Pancreas (tissue), 10 donors: Measurements from ENCODE around the gene FMN2. TPM values are rescaled to one million over a fixed set of nuclear protein-coding genes. Genes with fewer than 3 reads are reported as not detected.
"Not testable (repeated sequence)": the region's sequence is repeated elsewhere in the genome, so short reads cannot be mapped to it uniquely, and the experiment has no call there.

Source experiments
- ATAC-seq, 4 donors: fragments of 200-7000 bp; cut with Tn5 transposase; one replicate each; pipeline versions ENCODE4 v1.8.0 to v1.9.1; 2020; ENCODE audit warnings: mild to moderate bottlenecking in 4 of 4, moderate library complexity in 4 of 4
- DNase-seq, 6 donors: peaks; one replicate each; pipeline ENCODE4 v3.0.0-alpha.2; 2020
- FAIRE-seq: peaks from 2 replicates; lab custom pipeline; 2012; peaks lifted over from hg19 to GRCh38; lab: Jason Lieb, UNC
- H3K27ac ChIP-seq, 4 donors: fragments of 200-600 bp; sonication (generic); 1 replicate in 3 of 4; 2 replicates in 1 of 4; pipeline versions ENCODE4 v1.5.0 to v1.8.0; 2020
- H3K27me3 ChIP-seq, 4 donors: fragments of 200-600 bp; one replicate each; pipeline ENCODE4 v1.8.0; 2021
- H3K36me3 ChIP-seq, 3 donors: fragments of 200-600 bp; sonication (generic) in 1 of 3; one replicate each; pipeline versions ENCODE4 v1.5.0 to v1.8.0; 2020 to 2021
- H3K4me1 ChIP-seq, 3 donors: fragments of 200-600 bp; one replicate each; pipeline ENCODE4 v1.8.0; 2021
- H3K4me3 ChIP-seq, 4 donors: fragments of 200-600 bp; sonication (generic) in 2 of 4; one replicate each; pipeline versions ENCODE4 v1.5.0 to v1.8.0; 2020 to 2021
- H3K9me3 ChIP-seq, 4 donors: fragments of 200-600 bp; one replicate each; pipeline ENCODE4 v1.8.0; 2021
- CTCF ChIP-seq, 4 donors: fragments of 200-600 bp; sonication (generic) in 3 of 4; IDR thresholded peaks; one replicate each; pipeline versions ENCODE4 v1.5.0 to v1.8.0; 2021; ENCODE audit warnings: antibody characterized with exemption in 4 of 4
- WGBS, 2 donors: extraction: QIAGEN DNeasy Blood & Tissue Kit; methylation state at CpG; one replicate each; pipeline ENCODE4 v1.1.7; 2013; 5-methylcytosine and 5-hydroxymethylcytosine counted together
- intact Hi-C, 3 donors: fragments of 100-400 bp; cut with DNase I; formaldehyde crosslinking; loops; one replicate each; pipeline versions ENCODE4 v1.11.1 to v1.14.2; 2022
- polyA plus RNA-seq, 2 donors: library from polyadenylated mRNA; stranded (reverse); fragments of 200-250 nt; gene quantifications; one replicate each; pipeline ENCODE4 v1.2.3, GENCODE V29; 2013
- total RNA-seq, 6 donors: library from RNA; stranded (reverse); fragmentation: NEBNext Ultra II Directional in 4 of 6; extraction: Animal tissue kit (Norgen Biotek cat#: 25700) in 4 of 6; gene quantifications; one replicate each; pipeline versions ENCODE4 v1.2.1 to v1.2.4, GENCODE V29; 2021 to 2023
- donor health status: healthy with polysubstance abuse.
- donor health status: DM: no; HTN: no; CAD: no; lungs with moderate emphysema.
- donor health status: DM: no; HTN: no; CAD: no.
- donor health status: control.
- donor health status: control.
- donor health status: Bipolar disorder and iron deficiency.
- donor health status: DM: yes; HTN: yes; CAD: no.
- donor health status: DM: no; HTN: no; CAD: no.
- donor health status: DM: no; HTN: no; CAD: no.
- donor health status: DM: yes; HTN: yes; CAD: no.

FMN2 gene
- total and polyA plus RNA-seq, 8 donors = 0.56 to 8.2 (median 2.0) TPM

GRCh38 chr1:240256836-240257503 lies 165.3 kb downstream of the FMN2 start:
- FAIRE-seq = no peak
- Histone ChIP-seq H3K36me3 (no peaks in the 10 kb centered on the region), H3K4me3 (no peak overlapping the region), H3K4me1 (no peaks in the 10 kb centered on the region), H3K9me3 (no peaks in the 10 kb centered on the region), H3K27me3 (no peaks in the 10 kb centered on the region), H3K27ac (no peak overlapping the region)
- no peak for ATAC-seq
- no peak for TF ChIP-seq CTCF (IDR thresholded peaks at IDR 0.05)
- DNase-seq = no peak
- intact Hi-C loops = no loop called here
- WGBS, 2 donors = 51 to 69% methylated on average over 4 of the region's 4 CpGs

GRCh38 chr1:240258910-240259309 lies 167.2 kb downstream of the FMN2 start:
- WGBS, 2 donors = 53 to 68% methylated on average over 3 of the region's 3 CpGs
- no peak for TF ChIP-seq CTCF (IDR thresholded peaks at IDR 0.05)
- Histone ChIP-seq H3K4me3 (no peak overlapping the region), H3K36me3 (no peaks in the 10 kb centered on the region), H3K27me3 (no peaks in the 10 kb centered on the region), H3K27ac (no peak overlapping the region), H3K4me1 (no peaks in the 10 kb centered on the region), H3K9me3 (no peaks in the 10 kb centered on the region)
- FAIRE-seq (no peak), ATAC-seq (no peak), DNase-seq (no peak)
- intact Hi-C loops = no loop called here

- DNase-seq, intact Hi-C loops, H3K27me3 ChIP-seq, FAIRE-seq, H3K4me3 ChIP-seq, H3K9me3 ChIP-seq, H3K4me1 ChIP-seq, H3K36me3 ChIP-seq, H3K27ac ChIP-seq, ATAC-seq: not testable (repeated sequence)
- WGBS, 2 donors = 59 to 70% methylated on average over 2 of the region's 2 CpGs
Measured at GRCh38 chr1:240264494-240264893, 172.8 kb downstream of the FMN2 start.

GRCh38 chr1:240271081-240271480 lies 179.4 kb downstream of the FMN2 start:
- no peak for TF ChIP-seq CTCF (IDR thresholded peaks at IDR 0.05)
- intact Hi-C loops = no loop called here

GRCh38 chr1:240274569-240274968 lies 182.9 kb downstream of the FMN2 start:
- DNase-seq (no peak), FAIRE-seq (no peak), ATAC-seq (no peak)

More at GRCh38 chr1:240271081-240271480, 179.4 kb downstream of the FMN2 start:
- FAIRE-seq (no peak), ATAC-seq (no peak), DNase-seq (no peak)
- Histone ChIP-seq H3K27me3 (no peaks in the 10 kb centered on the region), H3K9me3 (peaks cover 0 to 4% (median 0%) of the 10 kb centered on the region in 4 donors), H3K27ac (no peak overlapping the region), H3K4me3 (no peak overlapping the region), H3K4me1 (no peaks in the 10 kb centered on the region), H3K36me3 (no peaks in the 10 kb centered on the region)
- 52 to 71% methylated on average over 2 of the region's 2 CpGs for WGBS, 2 donors

GRCh38 chr1:240275219-240275618 lies 183.5 kb downstream of the FMN2 start:
- FAIRE-seq, H3K4me3 ChIP-seq, intact Hi-C loops, DNase-seq, H3K4me1 ChIP-seq, H3K27ac ChIP-seq, H3K27me3 ChIP-seq, ATAC-seq, H3K9me3 ChIP-seq, H3K36me3 ChIP-seq: not testable (repeated sequence)

More at GRCh38 chr1:240274569-240274968, 182.9 kb downstream of the FMN2 start:
- TF ChIP-seq CTCF (IDR thresholded peaks at IDR 0.05) = no peak
- 59 to 80% methylated on average over 5 of the region's 5 CpGs for WGBS, 2 donors
- Histone ChIP-seq H3K36me3 (no peaks in the 10 kb centered on the region), H3K4me3 (no peak overlapping the region), H3K27ac (no peak overlapping the region), H3K27me3 (no peaks in the 10 kb centered on the region), H3K9me3 (peaks cover 0 to 4% (median 0%) of the 10 kb centered on the region in 4 donors), H3K4me1 (no peaks in the 10 kb centered on the region)
- intact Hi-C loops = no loop called here
